Measurements from ENCODE around the gene MYH2. TPM values are rescaled to one million over a fixed set of nuclear protein-coding genes. Genes with fewer than 3 reads are reported as not detected.

The MYH2 gene
- total RNA-seq, 6 experiments from 2014 or later, result 0.18 to 0.81 (median 0.34) TPM; not detected in 2

DNA sequence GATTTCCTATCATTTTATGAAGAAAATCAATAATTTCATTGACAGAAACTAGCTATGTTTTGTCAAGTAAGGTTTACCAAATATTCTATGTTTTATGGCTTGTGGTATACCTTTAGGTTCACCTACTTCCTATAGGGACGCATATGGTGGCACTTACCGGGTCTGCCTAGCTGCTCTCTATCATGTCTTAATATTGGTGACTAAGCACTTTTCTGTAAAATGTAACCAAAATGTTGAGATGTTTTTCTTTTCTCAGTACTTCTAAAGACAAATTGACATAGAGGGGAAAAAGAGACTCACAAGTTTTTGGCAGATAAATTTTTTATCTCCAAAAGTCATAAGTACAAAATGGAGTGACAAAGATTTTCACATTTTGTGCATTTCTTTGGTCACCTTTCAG is 57.5 kb downstream of the MYH2 start:
- Histone ChIP-seq H3K27me3 (no peaks in the 10 kb centered on the region), H3K4me1 (no peaks in the 10 kb centered on the region), H3K36me3 (no peaks in the 10 kb centered on the region), H3K4me3 (no peak overlapping the region), H3K27ac (no peak overlapping the region), H3K9me3 (no peaks in the 10 kb centered on the region)
- WGBS (ENCODE audit: insufficient coverage, low coverage, low lambda C conversion rate, missing lambda C conversion rate), result 74% methylated on average over 2 of the region's 2 CpGs
- intact Hi-C loops (cut with DNase I), result no loop called here
- ATAC-seq, result no peak
- no peak for TF ChIP-seq POLR2A (IDR thresholded peaks at IDR 0.05)
- TF ChIP-seq, protein P1, sequence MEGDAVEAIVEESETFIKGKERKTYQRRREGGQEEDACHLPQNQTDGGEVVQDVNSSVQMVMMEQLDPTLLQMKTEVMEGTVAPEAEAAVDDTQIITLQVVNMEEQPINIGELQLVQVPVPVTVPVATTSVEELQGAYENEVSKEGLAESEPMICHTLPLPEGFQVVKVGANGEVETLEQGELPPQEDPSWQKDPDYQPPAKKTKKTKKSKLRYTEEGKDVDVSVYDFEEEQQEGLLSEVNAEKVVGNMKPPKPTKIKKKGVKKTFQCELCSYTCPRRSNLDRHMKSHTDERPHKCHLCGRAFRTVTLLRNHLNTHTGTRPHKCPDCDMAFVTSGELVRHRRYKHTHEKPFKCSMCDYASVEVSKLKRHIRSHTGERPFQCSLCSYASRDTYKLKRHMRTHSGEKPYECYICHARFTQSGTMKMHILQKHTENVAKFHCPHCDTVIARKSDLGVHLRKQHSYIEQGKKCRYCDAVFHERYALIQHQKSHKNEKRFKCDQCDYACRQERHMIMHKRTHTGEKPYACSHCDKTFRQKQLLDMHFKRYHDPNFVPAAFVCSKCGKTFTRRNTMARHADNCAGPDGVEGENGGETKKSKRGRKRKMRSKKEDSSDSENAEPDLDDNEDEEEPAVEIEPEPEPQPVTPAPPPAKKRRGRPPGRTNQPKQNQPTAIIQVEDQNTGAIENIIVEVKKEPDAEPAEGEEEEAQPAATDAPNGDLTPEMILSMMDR (IDR thresholded peaks at IDR 0.05), result no peak
- no peak for DNase-seq

DNA sequence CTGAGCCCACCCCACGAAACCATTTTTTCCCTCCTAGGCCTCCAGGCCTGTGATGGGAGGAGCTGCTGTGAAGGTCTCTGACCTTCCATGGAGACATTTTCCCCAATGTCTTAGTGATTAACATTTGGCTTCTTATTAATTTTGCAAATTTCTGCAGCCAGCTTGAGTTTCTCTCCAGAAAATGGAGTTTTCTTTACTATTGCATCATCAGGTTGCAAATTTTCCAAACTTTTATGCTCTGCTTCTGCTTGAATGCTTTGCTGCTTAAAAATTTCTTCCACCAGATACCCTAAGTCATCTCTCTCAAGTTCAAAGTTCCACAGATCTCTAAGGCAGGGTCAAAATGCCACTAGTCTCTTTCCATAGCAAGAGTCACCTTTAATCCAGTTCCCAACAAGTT is 67.2 kb downstream of the MYH2 start:
- no peak for ATAC-seq

DNA sequence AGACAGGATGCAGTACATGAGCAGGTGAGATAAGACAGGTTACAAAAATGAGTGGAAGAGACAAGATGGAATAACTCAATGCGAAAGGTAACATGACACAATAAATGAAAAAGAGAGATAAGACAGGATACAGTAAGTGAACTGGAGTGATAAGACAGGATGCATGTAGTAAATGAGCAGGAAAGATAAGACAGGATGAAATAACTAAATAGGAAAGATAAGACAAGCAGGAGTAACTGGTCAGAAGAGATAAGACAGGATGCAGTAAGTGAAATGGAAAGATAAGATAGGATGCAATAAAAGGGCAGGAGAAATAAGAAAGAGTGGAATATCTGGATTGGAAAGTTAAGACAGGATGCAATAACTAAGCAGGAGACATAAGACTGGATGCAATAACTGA is 71.8 kb downstream of the MYH2 start:
- Histone ChIP-seq H3K4me1 (no peaks in the 10 kb centered on the region), H3K27me3 (no peaks in the 10 kb centered on the region), H3K27ac (no peak overlapping the region), H3K36me3 (no peaks in the 10 kb centered on the region), H3K9me3 (no peaks in the 10 kb centered on the region), H3K4me3 (no peak overlapping the region)
- intact Hi-C loops (cut with DNase I), result no loop called here
- TF ChIP-seq POLR2A (IDR thresholded peaks at IDR 0.05), result no peak
- TF ChIP-seq, protein P1 (IDR thresholded peaks at IDR 0.05), result no peak
- WGBS (ENCODE audit: insufficient coverage, low coverage, low lambda C conversion rate, missing lambda C conversion rate), result 11% methylated on average over 1 of the region's 1 CpG
- no peak for DNase-seq
- ATAC-seq, result no peak

More for the DNA sequence above, 67.2 kb downstream of the MYH2 start:
- H3K4me1 ChIP-seq, result no peaks in the 10 kb centered on the region
- no peaks in the 10 kb centered on the region for H3K36me3 ChIP-seq
- no peaks in the 10 kb centered on the region for H3K27me3 ChIP-seq
- intact Hi-C loops (cut with DNase I), result no loop called here
- H3K4me3 ChIP-seq, result no peak overlapping the region
- TF ChIP-seq, protein P1 (IDR thresholded peaks at IDR 0.05), result no peak
- no peak for TF ChIP-seq POLR2A (IDR thresholded peaks at IDR 0.05)
- DNase-seq, result no peak
- no peak overlapping the region for H3K27ac ChIP-seq
- WGBS (ENCODE audit: insufficient coverage, low coverage, low lambda C conversion rate, missing lambda C conversion rate), result 20% methylated on average over 1 of the region's 1 CpG
- H3K9me3 ChIP-seq, result no peaks in the 10 kb centered on the region

DNA sequence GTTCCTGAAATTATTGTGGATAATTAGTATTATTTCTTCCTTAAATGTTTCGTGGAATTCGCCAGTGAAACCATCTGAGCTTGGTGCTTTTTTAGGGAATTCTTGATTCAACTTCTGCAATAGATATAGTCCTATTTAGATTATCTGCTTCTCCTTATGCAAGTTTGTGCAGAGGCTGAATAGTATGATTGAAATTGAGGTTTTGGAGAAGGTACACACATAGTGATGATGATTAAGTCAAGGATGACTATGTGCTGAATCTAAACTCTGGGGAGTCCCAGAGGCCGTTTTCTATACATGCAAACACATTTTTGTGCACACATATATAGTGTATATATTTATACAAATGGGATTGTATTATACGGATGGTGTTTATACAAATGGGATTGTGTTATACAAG is 74.9 kb downstream of the MYH2 start:
- DNase-seq (no peak), ATAC-seq (no peak)
- no peaks in the 10 kb centered on the region for H3K27me3 ChIP-seq
- H3K9me3 ChIP-seq, result no peaks in the 10 kb centered on the region
- H3K4me3 ChIP-seq, result no peak overlapping the region
- TF ChIP-seq POLR2A (IDR thresholded peaks at IDR 0.05), result no peak
- TF ChIP-seq, protein P1 (IDR thresholded peaks at IDR 0.05), result no peak
- WGBS (ENCODE audit: insufficient coverage, low coverage, low lambda C conversion rate, missing lambda C conversion rate), result 42% methylated on average over 4 of the region's 4 CpGs
- H3K4me1 ChIP-seq, result no peaks in the 10 kb centered on the region
- intact Hi-C loops (cut with DNase I), result no loop called here
- no peak overlapping the region for H3K27ac ChIP-seq
- no peaks in the 10 kb centered on the region for H3K36me3 ChIP-seq

DNA sequence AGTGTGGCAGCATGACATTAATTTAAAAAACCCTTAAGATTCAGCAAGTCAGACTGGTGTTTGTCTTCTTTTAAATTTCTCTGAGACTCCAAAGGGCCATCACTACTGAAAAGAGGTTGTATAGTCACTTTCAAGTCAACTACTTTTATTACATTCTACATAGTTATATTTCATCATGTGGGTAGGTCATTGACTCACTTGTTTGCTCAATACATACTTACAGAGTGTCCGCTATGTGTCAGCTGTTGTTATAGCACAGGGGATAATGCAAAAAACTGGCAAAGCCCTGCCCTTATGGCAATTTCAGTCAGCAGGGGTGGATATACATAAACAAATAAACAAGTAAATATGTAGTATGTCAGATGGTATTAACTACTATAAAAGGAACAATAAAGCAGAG is 77.6 kb downstream of the MYH2 start:
- ATAC-seq (no peak), DNase-seq (no peak)
- no peaks in the 10 kb centered on the region for H3K4me1 ChIP-seq
- WGBS (ENCODE audit: insufficient coverage, low coverage, low lambda C conversion rate, missing lambda C conversion rate), result 62% methylated on average over 1 of the region's 1 CpG
- H3K27me3 ChIP-seq, result no peaks in the 10 kb centered on the region
- no peaks in the 10 kb centered on the region for H3K9me3 ChIP-seq
- no peak overlapping the region for H3K27ac ChIP-seq
- intact Hi-C loops (cut with DNase I), result no loop called here
- H3K36me3 ChIP-seq, result no peaks in the 10 kb centered on the region
- H3K4me3 ChIP-seq, result no peak overlapping the region
- TF ChIP-seq, protein P1 (IDR thresholded peaks at IDR 0.05), result no peak
- TF ChIP-seq POLR2A (IDR thresholded peaks at IDR 0.05), result no peak

All from right lobe of liver (tissue), 6 donors.